Esophagus squamous epithelium (tissue), 4 donors: ENCODE measurements around the gene NELL1.

ENCODE experiments used
- POLR2A ChIP-seq, 4 donors: fragments of 450-650 bp; IDR thresholded peaks; one replicate each; pipeline ENCODE4 v1.6.1; 2017; ENCODE audit warnings: antibody characterized with exemption in 4 of 4, mild to moderate bottlenecking in 4 of 4, moderate library complexity in 3 of 4
- TF ChIP-seq, protein P1 (sequence below), 6 experiments: fragments of 450-650 bp in 4 of 6; fragments of 200-600 bp in 2 of 6; sonication (generic) in 2 of 6; IDR thresholded peaks; one replicate each; pipeline ENCODE4 v1.5.1; 2016 to 2019; ENCODE audit warnings: antibody characterized with exemption in 6 of 6, mild to moderate bottlenecking in 4 of 6, moderate library complexity in 4 of 6

- TF ChIP-seq, protein P1, sequence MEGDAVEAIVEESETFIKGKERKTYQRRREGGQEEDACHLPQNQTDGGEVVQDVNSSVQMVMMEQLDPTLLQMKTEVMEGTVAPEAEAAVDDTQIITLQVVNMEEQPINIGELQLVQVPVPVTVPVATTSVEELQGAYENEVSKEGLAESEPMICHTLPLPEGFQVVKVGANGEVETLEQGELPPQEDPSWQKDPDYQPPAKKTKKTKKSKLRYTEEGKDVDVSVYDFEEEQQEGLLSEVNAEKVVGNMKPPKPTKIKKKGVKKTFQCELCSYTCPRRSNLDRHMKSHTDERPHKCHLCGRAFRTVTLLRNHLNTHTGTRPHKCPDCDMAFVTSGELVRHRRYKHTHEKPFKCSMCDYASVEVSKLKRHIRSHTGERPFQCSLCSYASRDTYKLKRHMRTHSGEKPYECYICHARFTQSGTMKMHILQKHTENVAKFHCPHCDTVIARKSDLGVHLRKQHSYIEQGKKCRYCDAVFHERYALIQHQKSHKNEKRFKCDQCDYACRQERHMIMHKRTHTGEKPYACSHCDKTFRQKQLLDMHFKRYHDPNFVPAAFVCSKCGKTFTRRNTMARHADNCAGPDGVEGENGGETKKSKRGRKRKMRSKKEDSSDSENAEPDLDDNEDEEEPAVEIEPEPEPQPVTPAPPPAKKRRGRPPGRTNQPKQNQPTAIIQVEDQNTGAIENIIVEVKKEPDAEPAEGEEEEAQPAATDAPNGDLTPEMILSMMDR (IDR thresholded peaks at IDR 0.05): no peak
- no peak for TF ChIP-seq POLR2A (IDR thresholded peaks at IDR 0.05)
Measured at GRCh38 chr11:20760811-20761210, 91.4 kb downstream of the NELL1 start.
